Endometrium (tissue), 2 donors: Measurements from ENCODE around the gene GRAP2.
"Not testable (repeated sequence)": the region's sequence is repeated elsewhere in the genome, so short reads cannot be mapped to it uniquely, and the experiment has no call there.

Source experiments
- FAIRE-seq: peaks from 2 replicates; lab custom pipeline; 2012; peaks lifted over from hg19 to GRCh38; lab: Jason Lieb, UNC
- donor health status: control.
- donor health status: control.

GRAP2 gene

DNA sequence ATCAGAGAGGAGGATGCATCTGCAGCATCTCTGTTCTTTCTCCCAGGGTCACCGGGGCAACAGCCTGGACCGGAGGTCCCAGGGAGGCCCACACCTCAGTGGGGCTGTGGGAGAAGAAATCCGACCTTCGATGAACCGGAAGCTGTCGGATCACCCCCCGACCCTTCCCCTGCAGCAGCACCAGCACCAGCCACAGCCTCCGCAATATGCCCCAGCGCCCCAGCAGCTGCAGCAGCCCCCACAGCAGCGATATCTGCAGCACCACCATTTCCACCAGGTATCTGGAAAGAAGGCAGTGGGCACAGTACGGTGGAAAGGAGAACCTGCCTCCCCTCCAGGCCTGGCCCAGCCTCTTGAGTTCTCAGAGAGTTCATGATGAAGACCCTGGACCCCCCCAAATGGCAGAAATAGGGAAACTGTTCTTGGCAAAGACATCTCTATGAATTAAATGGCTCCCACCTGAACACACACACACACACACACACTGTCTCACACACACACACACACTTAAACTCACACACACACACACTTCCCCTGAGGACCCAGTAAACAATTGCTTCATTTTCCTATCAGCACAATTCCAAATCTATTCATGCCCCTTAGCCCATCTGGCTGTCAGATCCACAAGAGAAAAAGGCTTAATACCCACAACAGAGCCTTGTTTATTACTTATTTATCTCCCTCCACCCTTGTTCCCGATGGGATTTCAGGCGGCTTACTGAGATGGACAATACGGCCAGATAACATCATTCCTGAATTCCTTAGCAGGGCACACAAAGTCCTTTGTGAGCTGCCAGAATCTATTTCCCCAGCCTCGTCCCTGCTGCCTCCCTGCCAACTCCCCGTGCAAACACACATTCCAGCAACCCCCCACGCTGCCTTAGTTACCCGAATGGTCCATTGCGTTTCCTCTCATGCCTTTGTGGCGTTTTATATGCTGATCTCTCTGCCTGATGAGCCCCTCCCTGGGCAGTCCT, 67.4 kb downstream of the GRAP2 start:
- no peak for FAIRE-seq

DNA sequence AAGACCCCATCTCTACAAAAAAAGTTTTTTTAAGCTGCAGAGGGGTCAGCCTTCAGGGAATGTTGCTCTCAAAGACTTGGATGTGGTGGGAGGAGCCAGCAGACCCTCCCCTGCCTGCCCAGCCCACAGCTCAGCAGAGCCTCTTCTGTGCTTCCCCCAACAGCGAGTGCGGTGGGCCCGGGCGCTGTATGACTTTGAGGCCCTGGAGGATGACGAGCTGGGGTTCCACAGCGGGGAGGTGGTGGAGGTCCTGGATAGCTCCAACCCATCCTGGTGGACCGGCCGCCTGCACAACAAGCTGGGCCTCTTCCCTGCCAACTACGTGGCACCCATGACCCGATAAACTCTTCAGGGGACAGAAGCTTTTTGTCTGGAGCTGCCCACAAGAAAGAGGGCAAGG, 69.9 kb downstream of the GRAP2 start:
- no peak for FAIRE-seq

- FAIRE-seq, result no peak
Measured at GRCh38 chr22:39972641-39973040, 71.8 kb downstream of the GRAP2 start.

DNA sequence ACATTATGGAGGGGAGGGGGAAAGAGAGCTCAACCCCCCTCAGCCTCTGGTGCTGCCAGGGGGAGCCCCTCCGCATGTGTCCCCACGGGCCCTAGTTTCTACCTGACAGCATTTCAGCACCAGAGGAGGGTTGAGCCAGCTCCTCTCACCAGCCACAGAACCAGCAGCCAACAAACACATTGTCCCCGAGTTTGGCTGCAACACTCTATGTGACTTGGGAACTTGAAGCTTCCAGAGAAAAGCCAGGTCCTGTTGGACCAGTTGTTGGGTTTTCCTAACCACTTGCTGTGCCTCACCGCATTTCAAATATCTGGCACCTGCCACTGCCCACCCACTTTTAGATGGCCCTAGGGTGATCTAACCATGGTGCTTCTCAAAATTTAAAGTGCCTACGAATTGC, 72.8 kb downstream of the GRAP2 start:
- no peak for FAIRE-seq

- no peak for FAIRE-seq
Measured at GRCh38 chr22:39974065-39974464, 73.2 kb downstream of the GRAP2 start.

- no peak for FAIRE-seq
Measured at GRCh38 chr22:39979048-39979447, 78.2 kb downstream of the GRAP2 start.

DNA sequence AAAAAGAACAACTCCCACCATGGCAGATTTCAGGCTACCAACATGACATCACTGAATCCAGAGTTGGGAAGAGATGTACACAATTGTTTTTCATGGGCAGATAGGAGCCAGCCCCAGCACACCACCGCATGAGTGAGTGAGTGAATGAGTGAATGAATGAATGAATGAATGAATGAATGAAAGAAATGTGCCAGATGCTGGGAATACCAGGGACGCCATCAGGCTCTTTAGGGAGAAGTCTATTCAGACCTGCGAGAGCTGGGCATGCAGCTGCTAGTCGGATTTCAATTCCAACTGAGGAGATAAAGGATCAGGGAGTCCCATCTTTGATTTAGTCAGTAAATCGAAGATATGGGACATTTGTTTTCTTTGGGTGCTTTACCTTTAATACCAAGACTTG, 78.6 kb downstream of the GRAP2 start:
- FAIRE-seq, result no peak

DNA sequence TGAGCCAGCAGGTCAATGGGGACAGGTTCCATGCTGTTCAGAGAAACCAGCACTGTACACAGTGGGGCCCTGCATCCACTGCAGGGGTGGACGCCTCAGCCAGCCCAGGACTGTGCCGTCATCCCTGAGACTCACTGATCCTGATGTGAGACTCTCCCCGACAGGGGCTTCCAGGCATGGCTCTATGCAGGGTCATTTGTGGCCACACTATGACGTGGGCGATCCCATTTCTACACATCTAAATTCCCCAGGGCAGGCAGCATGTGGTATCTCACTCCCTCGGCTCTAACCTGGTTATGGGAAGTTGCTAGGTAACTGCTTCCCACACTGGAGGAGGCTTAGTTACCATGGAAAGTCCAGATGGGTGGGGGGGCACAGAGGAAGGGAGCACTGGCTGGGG, 79.7 kb downstream of the GRAP2 start:
- FAIRE-seq, result no peak

GRCh38 chr22:39983346-39983745, 82.5 kb downstream of the GRAP2 start:
- no peak for FAIRE-seq

GRCh38 chr22:39984006-39984405, 83.1 kb downstream of the GRAP2 start:
- no peak for FAIRE-seq

DNA sequence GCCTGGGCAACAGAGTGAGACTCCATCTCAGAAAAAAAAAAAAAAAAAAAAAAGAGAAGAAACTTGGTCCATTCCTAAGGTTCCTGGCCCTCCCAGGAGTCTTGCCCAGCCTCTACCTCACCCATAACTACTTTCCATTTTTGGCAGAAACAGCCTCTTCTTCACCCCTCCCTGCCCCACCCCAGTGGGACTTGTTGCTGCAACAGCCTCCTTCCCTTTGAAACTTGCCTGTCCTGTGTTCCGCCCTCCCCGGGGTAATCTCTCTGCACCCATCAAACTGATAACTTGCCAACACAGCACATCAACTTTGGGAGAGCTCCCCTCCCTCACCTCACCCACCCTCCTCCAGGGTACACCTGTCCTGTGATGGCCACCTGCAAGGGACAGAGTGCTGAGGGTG, 83.9 kb downstream of the GRAP2 start:
- FAIRE-seq, result no peak

GRCh38 chr22:39985383-39986035, 84.6 kb downstream of the GRAP2 start:
- no peak for FAIRE-seq

DNA sequence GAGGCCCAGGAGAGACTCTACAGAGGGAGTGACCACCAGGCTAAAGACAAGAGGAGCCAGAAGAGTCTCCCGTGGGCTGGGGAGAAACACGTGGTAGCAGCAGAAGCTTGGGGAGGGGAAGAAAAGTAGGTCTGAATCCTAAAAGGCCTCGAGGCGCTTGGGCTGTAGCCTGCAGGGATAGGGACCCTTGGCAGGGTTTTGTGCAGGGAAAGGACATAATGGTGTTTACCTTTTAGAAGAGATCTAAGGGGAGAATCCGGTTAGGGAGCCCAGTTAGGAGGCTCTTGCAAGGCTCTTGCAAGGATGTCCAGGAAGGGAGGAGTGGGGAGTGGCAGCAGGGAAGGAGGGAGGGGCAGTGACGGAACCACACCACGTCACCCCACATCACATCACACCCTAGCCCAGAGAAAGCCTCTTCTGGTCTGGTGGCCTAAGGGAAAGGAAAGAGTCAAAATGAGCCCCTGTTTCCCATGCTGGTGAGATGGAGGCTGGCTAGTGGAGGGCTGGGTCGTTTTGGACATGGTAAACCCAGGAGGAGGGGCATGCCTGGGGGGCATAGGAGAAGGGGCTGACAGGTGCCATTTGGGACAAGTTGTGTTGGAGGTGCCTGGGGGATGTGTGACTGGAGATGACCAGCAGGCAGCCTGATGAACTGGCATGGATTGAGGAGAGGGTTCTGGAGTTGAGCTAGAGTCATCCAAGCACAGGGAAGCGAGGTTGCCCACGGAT, 87.7 kb downstream of the GRAP2 start:
- no peak for FAIRE-seq

DNA sequence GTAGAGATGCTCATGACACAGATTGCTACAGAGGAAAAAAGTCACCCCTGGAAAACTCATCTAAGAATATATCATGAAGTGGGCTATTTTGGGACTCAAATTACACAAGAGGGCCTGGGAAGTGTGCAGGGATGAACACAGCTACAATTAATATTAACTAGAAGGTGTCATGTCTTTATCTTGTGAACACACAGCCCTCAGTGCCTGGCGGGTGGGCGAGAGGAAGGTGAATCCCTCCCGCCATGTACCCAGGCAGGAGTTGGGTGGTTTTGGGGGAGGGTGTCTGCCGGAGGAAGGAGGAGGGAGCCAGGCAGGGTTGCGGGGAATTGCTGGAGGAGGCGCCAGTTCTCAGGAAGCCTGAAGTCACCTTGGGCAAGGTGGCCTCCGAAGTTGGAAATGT, 88.7 kb downstream of the GRAP2 start:
- no peak for FAIRE-seq

GRCh38 chr22:39990686-39991085, 89.8 kb downstream of the GRAP2 start:
- no peak for FAIRE-seq

GRCh38 chr22:39991159-39991860, 90.4 kb downstream of the GRAP2 start:
- no peak for FAIRE-seq

DNA sequence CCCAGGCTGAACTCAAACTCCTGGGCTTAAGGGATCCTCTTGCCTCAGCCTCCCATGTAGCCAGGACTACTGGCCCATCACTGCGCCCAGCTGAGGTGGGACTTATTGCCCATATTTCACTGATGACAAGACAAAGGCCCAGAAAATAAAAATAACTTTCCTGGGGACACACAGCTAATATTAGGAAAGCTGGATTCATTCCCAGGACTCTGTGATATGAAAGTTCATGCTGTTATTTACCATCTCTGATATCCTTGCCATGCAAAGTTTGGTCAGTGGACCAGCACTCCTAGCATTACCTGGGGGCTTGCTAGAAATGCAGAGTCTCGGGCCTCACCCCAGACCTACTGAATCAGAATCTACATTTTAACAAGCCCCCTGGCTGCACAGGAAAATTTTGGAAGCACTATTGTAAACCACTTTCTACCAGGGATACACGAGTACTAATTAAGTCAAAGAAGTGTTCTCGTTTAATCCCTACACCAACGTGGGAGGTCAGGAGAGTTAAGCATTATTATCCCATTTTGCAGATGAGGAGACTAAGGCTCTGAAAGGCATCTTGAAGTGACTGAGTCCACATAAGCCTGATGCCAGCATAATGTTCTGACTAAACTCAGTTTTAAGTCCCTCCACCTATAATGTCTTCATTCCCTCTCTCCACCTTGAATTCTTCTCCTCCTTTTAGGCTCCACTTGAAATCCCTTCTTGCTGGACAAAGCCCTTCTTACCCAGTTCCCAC, 91.4 kb downstream of the GRAP2 start:
- no peak for FAIRE-seq

- FAIRE-seq, result not testable (repeated sequence)
Measured at GRCh38 chr22:39992894-39993293, 92.0 kb downstream of the GRAP2 start.

DNA sequence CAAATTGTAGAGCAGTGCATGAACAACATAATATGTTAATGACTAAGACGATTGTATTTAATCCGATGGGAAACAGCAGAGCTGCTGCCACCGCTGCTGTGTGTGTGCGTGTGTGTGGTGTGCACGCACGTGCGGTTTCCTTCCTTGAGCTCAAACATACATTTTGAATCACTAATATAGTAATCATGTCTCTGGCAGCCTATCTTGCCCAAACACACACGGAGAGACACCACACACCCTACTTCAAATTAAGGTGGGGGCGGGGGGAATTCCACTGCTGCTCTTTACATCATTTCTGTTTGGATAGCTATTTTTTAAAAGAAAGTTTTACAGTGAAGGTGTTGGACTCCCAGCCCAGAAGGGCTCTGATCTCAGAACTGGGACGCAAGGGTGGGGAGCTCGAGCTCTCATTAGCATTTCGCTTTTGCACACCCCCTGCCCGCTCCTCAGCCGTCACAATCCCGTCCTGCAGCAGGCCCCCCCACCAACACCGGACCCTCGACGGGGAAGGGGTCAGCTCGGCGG, 93.2 kb downstream of the GRAP2 start:
- FAIRE-seq, result no peak

DNA sequence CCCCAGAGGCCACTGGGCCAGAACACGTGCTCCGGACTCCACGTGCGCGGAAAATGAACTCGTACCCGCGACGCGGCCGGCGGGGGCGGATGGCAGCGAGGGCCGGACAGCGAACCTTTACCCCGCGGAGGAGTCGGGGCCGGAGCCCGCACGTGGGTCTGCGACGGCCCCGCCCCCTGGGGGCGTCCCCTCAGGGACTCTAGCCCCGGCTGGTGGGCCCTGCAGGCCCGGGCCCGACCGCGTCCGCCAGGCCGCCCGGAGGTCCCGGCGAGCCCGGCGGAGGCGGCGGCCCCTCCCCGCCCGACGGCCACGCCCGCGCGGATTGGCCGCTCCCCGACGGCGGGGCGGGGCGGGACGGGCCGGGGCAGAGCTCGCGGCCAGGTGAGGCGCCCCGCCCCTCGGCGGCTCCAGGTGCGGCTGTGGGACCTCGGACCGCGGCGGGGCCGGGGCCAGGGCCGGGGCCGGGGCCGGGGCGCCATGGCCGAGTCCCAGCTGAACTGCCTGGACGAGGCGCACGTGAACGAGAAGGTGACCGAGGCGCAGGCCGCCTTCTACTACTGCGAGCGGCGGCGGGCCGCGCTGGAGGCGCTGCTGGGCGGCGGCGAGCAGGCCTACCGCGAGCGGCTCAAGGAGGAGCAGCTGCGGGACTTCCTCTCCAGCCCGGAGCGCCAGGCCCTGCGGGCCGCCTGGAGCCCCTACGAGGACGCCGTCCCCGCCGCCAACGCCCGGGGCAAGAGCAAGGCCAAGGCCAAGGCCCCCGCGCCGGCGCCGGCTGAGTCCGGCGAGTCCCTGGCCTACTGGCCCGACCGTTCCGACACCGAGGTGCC, 93.9 kb downstream of the GRAP2 start, which contains the start of gene FAM83F:
FAM83F (plus strand) TSS at position 389 of the 827 bp plus-strand sequence; CDS start at position 478, 89 bp downstream.
- no peak for FAIRE-seq
